ENCODE results near the gene SPATA13.

Gene SPATA13

GRCh38 chr13:24252136-24252535 is 91.6 kb downstream of the SPATA13 start:
- no peaks in the 10 kb centered on the region for H3K27me3 ChIP-seq (ENCODE audit: insufficient read depth, low read depth)
- H3K27ac ChIP-seq = no peak overlapping the region
- no peak overlapping the region for H3K4me2 ChIP-seq
- no peaks in the 10 kb centered on the region for H3K4me1 ChIP-seq (ENCODE audit: low read depth, poor library complexity, severe bottlenecking)
- H4K20me1 ChIP-seq (ENCODE audit: insufficient read depth) = no peaks in the 10 kb centered on the region
- no peaks in the 10 kb centered on the region for H3K36me3 ChIP-seq (ENCODE audit: insufficient read depth)
- TF ChIP-seq CTCF (conservative IDR thresholded peaks at IDR 0.05; ENCODE audit: low read depth, low read length) = no peak
- no peak overlapping the region for H3K4me3 ChIP-seq (IDR thresholded peaks at IDR 0.05; ENCODE audit: insufficient read depth, low read depth, low read length)
- H3K9ac ChIP-seq = no peak overlapping the region
- no peak overlapping the region for H2AFZ ChIP-seq (ENCODE audit: low read depth)
- no peaks in the 10 kb centered on the region for H3K79me2 ChIP-seq (ENCODE audit: insufficient read depth, low read depth)

DNA sequence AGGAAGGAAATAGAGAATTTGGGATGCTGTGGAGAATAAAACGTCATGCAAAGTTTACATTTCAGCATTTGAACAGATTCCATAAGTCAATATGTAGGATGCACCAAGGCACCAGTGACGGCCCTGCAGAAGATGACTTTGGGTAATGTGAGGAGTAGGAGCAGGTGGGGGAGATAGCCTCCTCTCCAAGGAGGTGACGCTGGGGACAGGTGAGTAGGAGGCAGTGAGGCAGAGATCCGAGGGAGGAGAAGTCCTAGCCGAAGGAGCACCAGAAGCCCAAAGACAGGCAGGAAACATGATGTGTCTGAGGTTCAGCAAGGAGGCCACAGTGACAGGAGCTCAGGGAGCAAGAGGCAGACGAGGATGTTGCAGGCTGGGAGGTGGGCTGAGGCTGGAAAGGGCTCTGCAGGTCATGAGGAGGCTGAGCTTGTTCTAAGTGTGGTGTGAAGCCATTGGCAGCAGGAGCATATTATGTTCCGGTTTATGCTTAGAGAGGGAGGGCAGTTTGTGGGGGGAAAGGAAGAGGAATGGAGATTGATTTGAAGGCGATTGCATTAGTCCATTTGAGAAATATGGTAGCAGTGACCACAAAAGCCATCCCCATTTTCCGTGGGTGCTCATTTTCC is 93.1 kb downstream of the SPATA13 start:
- TF ChIP-seq CTCF (conservative IDR thresholded peaks at IDR 0.05; ENCODE audit: low read depth, low read length) = no peak
- Histone ChIP-seq H3K36me3 (ENCODE audit: insufficient read depth) (no peaks in the 10 kb centered on the region), H3K4me2 (no peak overlapping the region), H3K79me2 (ENCODE audit: insufficient read depth, low read depth) (no peaks in the 10 kb centered on the region), H3K9ac (no peak overlapping the region), H3K27ac (no peak overlapping the region), H3K4me3 (IDR thresholded peaks at IDR 0.05; ENCODE audit: insufficient read depth, low read depth, low read length) (no peak overlapping the region), H2AFZ (ENCODE audit: low read depth) (no peak overlapping the region), H4K20me1 (ENCODE audit: insufficient read depth) (no peaks in the 10 kb centered on the region), H3K27me3 (ENCODE audit: insufficient read depth, low read depth) (no peaks in the 10 kb centered on the region), H3K4me1 (ENCODE audit: low read depth, poor library complexity, severe bottlenecking) (no peaks in the 10 kb centered on the region)

DNA sequence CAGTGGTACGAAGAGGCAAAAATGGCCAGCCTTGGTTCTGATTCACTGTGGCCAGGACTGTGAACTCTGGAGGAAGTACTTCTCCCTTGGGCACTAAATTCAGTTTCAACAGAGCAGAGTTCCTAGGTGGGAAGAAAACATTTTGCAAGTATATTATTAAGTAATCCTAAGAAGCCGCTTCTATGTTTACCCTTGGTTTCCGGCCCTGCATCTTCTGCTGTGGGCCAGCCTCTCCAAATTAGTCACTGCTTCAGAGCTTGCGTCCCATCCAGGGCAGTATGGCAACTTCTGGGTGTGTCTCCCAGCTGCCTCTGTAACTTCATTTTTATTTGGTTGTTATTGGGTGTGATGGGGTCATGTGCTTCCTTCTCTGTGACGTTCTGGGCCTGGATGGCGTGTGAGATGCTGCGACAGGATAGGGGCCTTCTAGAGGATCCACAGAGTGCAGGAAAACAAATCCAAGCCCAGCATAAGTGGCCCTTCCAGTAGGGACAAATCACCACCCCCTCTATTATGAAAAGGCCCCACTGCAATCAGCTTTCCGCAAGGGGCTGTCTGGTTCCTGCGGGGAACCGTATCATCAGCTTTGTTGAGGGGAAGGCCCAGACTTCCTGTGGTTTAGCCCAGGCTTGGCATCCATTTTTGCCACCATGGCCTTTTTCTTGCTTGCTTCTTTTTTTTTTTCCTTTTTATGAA is 93.8 kb downstream of the SPATA13 start:
- Histone ChIP-seq H3K9ac (no peak overlapping the region), H3K27ac (no peak overlapping the region), H2AFZ (ENCODE audit: low read depth) (no peak overlapping the region), H4K20me1 (ENCODE audit: insufficient read depth) (no peaks in the 10 kb centered on the region), H3K4me2 (no peak overlapping the region), H3K79me2 (ENCODE audit: insufficient read depth, low read depth) (no peaks in the 10 kb centered on the region), H3K4me3 (IDR thresholded peaks at IDR 0.05; ENCODE audit: insufficient read depth, low read depth, low read length) (no peak overlapping the region), H3K36me3 (ENCODE audit: insufficient read depth) (no peaks in the 10 kb centered on the region), H3K4me1 (ENCODE audit: low read depth, poor library complexity, severe bottlenecking) (no peaks in the 10 kb centered on the region), H3K27me3 (ENCODE audit: insufficient read depth, low read depth) (no peaks in the 10 kb centered on the region)
- no peak for TF ChIP-seq CTCF (conservative IDR thresholded peaks at IDR 0.05; ENCODE audit: low read depth, low read length)

GRCh38 chr13:24257497-24257896 is 97.0 kb downstream of the SPATA13 start:
- no peak overlapping the region for H2AFZ ChIP-seq (ENCODE audit: low read depth)
- H3K4me2 ChIP-seq = no peak overlapping the region
- H3K27ac ChIP-seq = no peak overlapping the region
- H3K4me1 ChIP-seq (ENCODE audit: low read depth, poor library complexity, severe bottlenecking) = no peaks in the 10 kb centered on the region
- no peaks in the 10 kb centered on the region for H4K20me1 ChIP-seq (ENCODE audit: insufficient read depth)
- H3K27me3 ChIP-seq (ENCODE audit: insufficient read depth, low read depth) = no peaks in the 10 kb centered on the region
- no peak overlapping the region for H3K9ac ChIP-seq
- TF ChIP-seq CTCF (conservative IDR thresholded peaks at IDR 0.05; ENCODE audit: low read depth, low read length) = no peak
- no peak overlapping the region for H3K4me3 ChIP-seq (IDR thresholded peaks at IDR 0.05; ENCODE audit: insufficient read depth, low read depth, low read length)
- H3K79me2 ChIP-seq (ENCODE audit: insufficient read depth, low read depth) = no peaks in the 10 kb centered on the region
- no peaks in the 10 kb centered on the region for H3K36me3 ChIP-seq (ENCODE audit: insufficient read depth)

Data from KMS-11 (cell line).